ENCODE data around the gene MYBPC3.

- TF ChIP-seq POLR2AphosphoS5 (IDR thresholded peaks at IDR 0.05; ENCODE audit: low read depth, low read length): no peak
- no peak for TF ChIP-seq FOXP2 (optimal IDR thresholded peaks at IDR 0.05; ENCODE audit: borderline replicate concordance, extremely low read depth, extremely low read length, insufficient read depth)
- TF ChIP-seq TAF1 (IDR thresholded peaks at IDR 0.05; ENCODE audit: borderline replicate concordance, insufficient read depth, low read length): no peak
Observed at GRCh38 chr11:47351156-47352126, 1.1 kb downstream of the MYBPC3 start.
